GM19328 (cell line): ENCODE measurements around the gene GAS2.
A peak's percentile ranks its signal among the peaks of the same experiment; 100 is the strongest.
"Not testable (repeated sequence)": the region's sequence is repeated elsewhere in the genome, so short reads cannot be mapped to it uniquely, and the experiment has no call there.

Experiments
- ATAC-seq: cut with Tn5 transposase; IDR thresholded peaks from one replicate; pipeline ENCODE4 v1.9.1; 2021; ENCODE audit warnings: mild to moderate bottlenecking, moderate library complexity; ENCODE audit not compliant: unreplicated experiment

GAS2 gene

DNA sequence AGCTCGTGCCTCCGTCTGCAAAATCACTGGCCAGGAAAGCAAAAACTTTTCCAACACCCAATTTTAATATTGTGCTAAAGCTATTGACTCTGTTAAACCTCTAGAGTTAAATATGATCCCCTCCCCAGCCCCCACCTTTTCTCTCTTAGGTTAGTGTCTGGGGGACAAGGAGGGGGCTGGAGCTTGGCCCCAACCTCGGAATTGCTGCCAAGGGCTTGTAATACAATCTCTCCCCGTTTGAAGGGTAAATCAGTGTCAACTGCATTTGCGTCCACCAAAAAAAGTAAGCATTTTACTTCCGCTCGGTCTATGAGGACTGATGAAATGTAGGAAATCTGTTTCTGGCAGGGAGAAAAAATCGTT is at the start of gene GAS2:
TSS of gene GAS2 (plus strand) at position 287 of the 363 bp plus-strand sequence. CDS start 8,259 bp downstream, outside the sequence.
- no peak for ATAC-seq

- no peak for ATAC-seq
Observed at GRCh38 chr11:22617868-22618267, 48.5 kb upstream of the GAS2 start.

DNA sequence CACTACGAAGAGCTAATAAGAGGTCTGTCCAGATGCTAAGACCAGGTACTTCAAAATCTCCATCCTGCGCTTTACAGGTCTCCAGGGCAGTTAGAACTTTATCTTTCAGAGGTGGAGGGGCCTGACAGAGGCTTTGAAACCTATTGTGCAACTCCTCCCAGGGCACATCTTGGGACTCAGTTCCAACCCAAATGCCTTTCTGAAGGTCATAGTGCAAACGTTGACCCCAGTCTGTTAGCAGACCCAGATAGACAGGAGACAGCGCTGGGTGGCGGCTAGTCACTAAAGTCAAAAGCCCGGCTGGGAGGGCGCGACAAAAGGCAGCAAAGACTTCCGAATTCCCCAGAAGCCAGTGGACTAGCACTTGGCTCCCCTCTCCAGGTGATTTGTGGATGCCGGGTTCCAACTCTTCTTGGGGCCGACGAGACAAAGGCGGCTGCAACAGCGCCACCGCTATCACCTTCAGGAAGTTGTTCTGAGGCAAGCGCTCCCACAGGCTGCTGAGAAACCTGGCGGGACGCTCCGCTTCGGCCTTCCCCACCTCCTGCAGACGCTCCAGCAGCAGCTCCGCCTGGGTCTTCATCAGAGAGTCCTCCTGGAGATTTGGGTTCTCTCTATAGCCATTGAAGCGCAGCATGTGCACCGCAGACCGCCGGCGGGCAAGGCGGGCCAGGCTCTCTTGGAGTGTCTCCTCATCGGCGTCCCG is 41.5 kb upstream of the GAS2 start:
- ATAC-seq, result peak; percentile 45

- ATAC-seq, result peak; percentile 97
Observed at GRCh38 chr11:22625448-22626287, 40.7 kb upstream of the GAS2 start, which contains the start of gene FANCF. Gene FANCF, minus strand, starts transcription at chr11:22625823. Its CDS starts 13 bp downstream, at chr11:22625810.

DNA sequence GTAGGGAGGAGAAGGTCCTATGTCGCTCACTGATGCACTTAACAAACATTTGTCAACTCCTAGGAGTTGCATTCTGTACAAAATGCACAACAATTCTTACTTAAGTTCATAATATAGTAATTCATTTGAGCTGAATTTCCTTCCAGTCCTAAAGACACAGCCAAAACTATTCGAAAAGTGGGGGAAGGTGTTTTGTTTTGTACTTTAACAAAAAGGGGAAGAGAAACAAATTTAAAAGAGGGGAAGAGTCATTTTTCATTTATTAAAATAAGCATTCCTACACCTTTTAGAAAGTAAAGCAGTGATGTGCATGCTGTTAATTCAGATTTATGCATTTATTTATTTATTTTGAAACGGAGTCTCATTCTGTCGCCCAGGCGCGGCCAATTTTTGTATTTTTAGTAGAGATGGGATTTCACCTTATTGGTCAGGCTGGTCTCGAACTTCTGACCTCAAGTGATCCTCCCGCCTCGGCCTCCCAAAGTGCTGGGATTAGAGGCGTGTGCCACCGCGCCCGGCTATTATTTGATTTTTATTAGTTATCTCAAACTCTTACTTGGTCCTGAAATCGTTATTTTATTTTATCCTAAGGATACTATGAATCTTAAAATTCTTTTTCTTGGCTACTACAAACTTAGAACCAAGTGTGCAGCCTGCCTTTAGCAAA is 39.7 kb upstream of the GAS2 start:
- ATAC-seq, result no peak

GRCh38 chr11:22627421-22627820 is 39.0 kb upstream of the GAS2 start:
- ATAC-seq, result no peak

- ATAC-seq, result no peak
Observed at GRCh38 chr11:22633354-22633902, 33.0 kb upstream of the GAS2 start.

DNA sequence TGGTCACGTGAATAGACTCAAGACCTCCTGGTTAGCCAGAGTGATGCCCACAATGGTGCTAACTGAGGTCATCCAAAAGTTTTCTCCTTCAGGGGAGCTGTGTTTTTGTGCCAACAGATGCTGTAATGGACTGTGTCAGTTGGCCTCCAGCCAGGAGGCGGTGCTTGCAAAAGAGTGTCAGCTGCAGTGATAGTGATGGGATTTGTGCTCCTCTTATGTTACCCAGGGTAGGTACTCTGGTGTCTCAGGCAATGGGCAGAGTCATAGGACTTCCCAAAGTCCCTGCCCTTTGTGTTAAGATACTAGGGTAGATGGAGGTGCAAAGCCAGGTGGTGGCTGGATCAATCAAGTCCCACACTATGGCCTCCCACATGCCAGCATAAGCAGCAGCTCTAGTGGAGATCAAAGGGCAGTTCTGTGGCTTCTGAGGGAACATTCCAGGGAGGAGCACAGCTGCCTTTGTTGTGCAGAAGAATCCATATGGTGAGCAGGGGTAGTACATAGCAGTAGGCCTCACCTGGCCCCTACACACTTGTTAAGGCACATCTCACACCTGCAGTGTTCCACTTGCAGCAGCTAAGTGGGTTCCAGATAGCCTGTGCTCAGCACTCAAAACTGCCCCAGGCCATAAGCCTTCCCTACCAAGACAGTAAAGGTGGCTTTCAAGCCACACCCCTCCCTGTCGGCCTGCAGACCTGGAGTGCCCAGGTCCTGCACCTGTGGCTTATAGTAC is 31.3 kb upstream of the GAS2 start:
- no peak for ATAC-seq

- no peak for ATAC-seq
Observed at GRCh38 chr11:22635689-22636088, 30.7 kb upstream of the GAS2 start.

DNA sequence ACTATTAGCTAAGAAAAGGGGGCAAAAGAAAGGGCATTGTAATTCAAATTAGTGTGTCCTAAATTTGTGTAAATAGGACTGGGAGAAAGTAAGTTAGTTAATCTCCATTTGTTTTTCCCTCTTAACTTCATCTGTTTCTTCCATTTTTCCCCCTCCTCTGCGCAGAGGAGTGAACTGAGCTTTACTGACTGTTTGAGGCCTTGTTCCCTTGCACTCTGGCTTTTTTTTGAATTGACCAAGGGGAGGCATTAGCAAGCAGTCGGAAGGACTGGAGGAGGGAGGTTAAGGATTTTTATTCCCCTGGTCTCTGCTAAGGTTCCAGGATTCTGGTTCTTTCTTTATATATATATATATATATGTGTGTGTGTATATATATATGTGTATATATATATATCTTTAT is 25.5 kb upstream of the GAS2 start:
- no peak for ATAC-seq

DNA sequence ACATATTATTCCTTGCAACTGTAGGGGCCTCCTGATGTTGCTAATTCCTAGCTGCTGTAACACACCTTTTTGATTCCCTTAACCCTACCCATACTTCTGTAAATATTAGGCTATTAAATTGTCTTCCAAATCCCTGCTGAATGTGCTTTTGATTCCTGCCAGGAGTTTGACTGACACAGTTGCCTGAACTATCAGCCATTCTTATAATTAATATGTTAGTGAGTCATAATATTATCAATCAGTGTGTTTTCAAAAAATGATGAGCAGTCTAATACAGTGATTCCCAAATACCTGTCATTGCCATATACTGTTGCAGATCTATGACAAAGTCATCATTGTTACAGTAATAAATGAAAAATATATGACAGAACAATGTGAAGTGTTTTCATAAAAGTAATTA is 24.9 kb upstream of the GAS2 start:
- no peak for ATAC-seq

GRCh38 chr11:22652346-22652745 is 14.1 kb upstream of the GAS2 start:
- not testable (repeated sequence) for ATAC-seq

GRCh38 chr11:22656130-22656529 is 10.3 kb upstream of the GAS2 start:
- no peak for ATAC-seq

- peak; percentile 90 for ATAC-seq
Observed at GRCh38 chr11:22657101-22657694, 9.2 kb upstream of the GAS2 start.

DNA sequence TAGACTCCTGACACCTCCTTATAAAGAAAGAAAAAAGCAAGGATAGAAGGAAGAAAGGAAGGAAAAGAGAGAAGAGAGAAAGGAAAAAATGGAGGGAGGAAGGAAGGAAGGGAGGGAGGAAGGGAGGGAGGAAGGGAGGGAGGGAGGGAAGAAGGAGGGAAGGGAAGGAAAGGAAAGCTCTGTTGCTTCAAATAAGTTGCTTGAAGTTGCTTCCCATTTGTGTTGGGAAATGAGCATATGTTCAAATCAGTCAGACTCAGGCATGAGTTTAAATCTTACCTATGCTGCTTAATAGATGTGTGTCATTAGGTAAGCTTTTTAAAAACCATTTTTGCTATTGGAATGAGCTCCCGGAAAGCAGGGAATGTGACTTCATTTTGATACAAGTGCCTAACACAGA is 6.6 kb upstream of the GAS2 start:
- ATAC-seq, result no peak

GRCh38 chr11:22666688-22667439 is 453 bp downstream of the GAS2 start:
- ATAC-seq, result no peak

GRCh38 chr11:22668005-22668796 is 1.8 kb downstream of the GAS2 start:
- no peak for ATAC-seq

DNA sequence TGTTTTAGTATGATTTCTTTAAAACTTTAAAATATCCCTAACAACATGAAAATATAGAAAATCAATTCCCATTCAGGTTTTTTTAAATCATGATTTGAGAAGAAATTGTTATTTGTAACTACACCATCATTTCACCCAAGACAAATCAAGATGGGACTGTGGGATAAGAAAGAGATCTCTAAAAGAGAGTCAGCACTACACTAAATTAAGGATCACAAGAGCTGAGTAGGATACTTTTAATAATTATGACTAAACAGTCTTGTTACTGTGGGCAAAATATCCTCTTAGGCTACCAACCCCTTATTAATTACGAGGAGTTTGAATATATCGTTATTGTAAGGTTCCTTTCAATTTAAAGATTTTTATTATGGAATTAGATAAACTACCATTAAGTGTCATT is 3.0 kb downstream of the GAS2 start:
- no peak for ATAC-seq

DNA sequence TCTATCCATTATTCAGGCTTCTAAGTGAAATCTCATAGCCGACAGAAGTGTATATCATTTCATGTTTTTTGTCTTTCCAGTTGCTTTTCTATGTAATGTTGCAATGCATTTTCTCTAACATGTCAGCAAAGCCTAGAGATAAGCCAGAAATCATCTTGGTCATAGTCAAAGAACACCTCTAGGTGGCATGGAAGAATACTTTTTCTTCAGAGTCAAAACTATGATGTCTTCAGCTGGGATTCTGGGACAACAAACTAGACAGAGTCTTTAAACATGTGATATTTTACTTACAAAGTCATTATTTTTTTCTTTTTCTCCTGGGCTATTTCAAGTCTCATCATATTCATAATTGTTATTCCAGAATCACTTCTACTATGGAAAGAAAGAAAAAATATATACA is 4.4 kb downstream of the GAS2 start:
- ATAC-seq, result no peak
